Adrenal gland (tissue), 12 donors: ENCODE data around the gene PNPLA8. TPM values are rescaled to one million over a fixed set of nuclear protein-coding genes. Genes with fewer than 3 reads are reported as not detected.

ENCODE experiments used
- DNase-seq, 7 donors: peaks; one replicate each; pipeline ENCODE4 v3.0.0-alpha.2; 2019 to 2020
- H3K27ac ChIP-seq, 5 donors: fragments of 200-600 bp; sonication (generic) in 4 of 5; 1 replicate in 3 of 5; 2 replicates in 2 of 5; pipeline versions ENCODE4 v1.5.1 to v1.8.0; 2016 to 2020; ENCODE audit warnings: mild to moderate bottlenecking in 1 of 5
- H3K27me3 ChIP-seq: fragments of 200-600 bp; 2 replicates; pipeline ENCODE4 v1.8.0; 2021
- H3K36me3 ChIP-seq, 2 donors: fragments of 200-600 bp; replicated peaks in 1 of 2; 1 replicate in 1 of 2; 2 replicates in 1 of 2; pipeline versions ENCODE4 v1.5.1 to v1.8.0; 2018 to 2022
- H3K4me1 ChIP-seq, 2 donors: fragments of 200-600 bp; replicated peaks in 1 of 2; 1 replicate in 1 of 2; 2 replicates in 1 of 2; pipeline versions ENCODE4 v1.5.1 to v1.8.0; 2018 to 2021
- H3K4me3 ChIP-seq, 4 donors: fragments of 200-600 bp; sonication (generic) in 3 of 4; one replicate each; pipeline ENCODE4 v1.5.1; 2016 to 2018
- H3K9me3 ChIP-seq, 3 donors: fragments of 200-600 bp; sonication (generic) in 1 of 3; replicated peaks in 1 of 3; 1 replicate in 2 of 3; 2 replicates in 1 of 3; pipeline versions ENCODE4 v1.5.1 to v1.8.0; 2016 to 2021
- CTCF ChIP-seq, 6 experiments: fragments of 450-650 bp in 4 of 6; fragments of 200-600 bp in 2 of 6; sonication (generic) in 1 of 6; IDR thresholded peaks; 1 replicate in 5 of 6; 2 replicates in 1 of 6; pipeline versions ENCODE4 v1.5.1 to v1.8.0; 2016 to 2021; ENCODE audit warnings: antibody characterized with exemption in 6 of 6, mild to moderate bottlenecking in 2 of 6, moderate library complexity in 1 of 6
- POLR2A ChIP-seq, 2 donors: fragments of 450-650 bp; IDR thresholded peaks; one replicate each; pipeline ENCODE4 v1.6.1; 2017; ENCODE audit warnings: antibody characterized with exemption in 2 of 2, mild to moderate bottlenecking in 2 of 2, moderate library complexity in 1 of 2
- WGBS, 4 donors: extraction: QIAGEN DNeasy Blood & Tissue Kit in 2 of 4; methylation state at CpG; one replicate each; pipeline versions ENCODE4 v1.1.5 to v1.1.7; 2013 to 2017; 5-methylcytosine and 5-hydroxymethylcytosine counted together
- intact Hi-C, 2 donors: fragments of 100-400 bp; cut with DNase I; formaldehyde crosslinking; loops; one replicate each; pipeline versions ENCODE4 v1.14.1 to v1.15.0; 2022 to 2023
- polyA plus RNA-seq, 3 donors: library from polyadenylated mRNA; stranded (reverse); fragments of 200-250 nt in 2 of 3; fragments of 350-450 nt in 1 of 3; fragmentation: Illumina TruSeq in 1 of 3; extraction: RNeasy Lipid Tissue Mini Kit (QIAGEN cat#74804) in 1 of 3; gene quantifications; one replicate each; pipeline ENCODE4 v1.2.3, GENCODE V29; 2013 to 2014
- total RNA-seq, 9 donors: library from RNA; depleted of rRNA in 4 of 9; stranded (reverse); fragments of >200 nt in 4 of 9; fragments of 120-200 nt in 1 of 9; fragmentation: NEBNext Ultra II Directional in 1 of 9; extraction: Animal tissue kit (Norgen Biotek cat#: 25700) in 1 of 9; gene quantifications; one replicate each; pipeline versions ENCODE4 v1.1.0 to v1.2.4, GENCODE V29; 2013 to 2023
- donor health status: healthy with polysubstance abuse.
- donor health status: Bipolar disorder and iron deficiency.
- donor health status: DM: yes; HTN: yes; CAD: no.
- donor health status: DM: no; HTN: no; CAD: no.
- donor health status: DM: no; HTN: no; CAD: no.
- donor health status: DM: yes; HTN: yes; CAD: no.

PNPLA8 gene
- total and polyA plus RNA-seq, 12 donors, result 17.9 to 131 (median 50.5) TPM

- no peaks in the 10 kb centered on the region for H3K36me3 ChIP-seq
- no peaks in the 10 kb centered on the region for H3K27me3 ChIP-seq
- H3K4me1 ChIP-seq, result peaks cover 15 to 47% of the 10 kb centered on the region in 2 donors
- 45 to 54% (median 50%) methylated on average over 2 of the region's 2 CpGs for WGBS, 4 donors
- no peak for DNase-seq
- H3K4me3 ChIP-seq, result no peak overlapping the region
- no peaks in the 10 kb centered on the region for H3K9me3 ChIP-seq
- intact Hi-C loops, result loop anchor here in 1 of 2 donors (10.0 kb wide), 1 partner anchor 268 kb away; no protein-coding TSS in a partner anchor
- H3K27ac ChIP-seq, result peak overlapping the region in 1 of 5 donors; percentile 9
- TF ChIP-seq POLR2A (IDR thresholded peaks at IDR 0.05), result no peak
- TF ChIP-seq CTCF (IDR thresholded peaks at IDR 0.05), result peak; percentile 13 to 51 (median 39)
Measured at GRCh38 chr7:108452707-108453106, 73.2 kb downstream of the PNPLA8 start.

DNA sequence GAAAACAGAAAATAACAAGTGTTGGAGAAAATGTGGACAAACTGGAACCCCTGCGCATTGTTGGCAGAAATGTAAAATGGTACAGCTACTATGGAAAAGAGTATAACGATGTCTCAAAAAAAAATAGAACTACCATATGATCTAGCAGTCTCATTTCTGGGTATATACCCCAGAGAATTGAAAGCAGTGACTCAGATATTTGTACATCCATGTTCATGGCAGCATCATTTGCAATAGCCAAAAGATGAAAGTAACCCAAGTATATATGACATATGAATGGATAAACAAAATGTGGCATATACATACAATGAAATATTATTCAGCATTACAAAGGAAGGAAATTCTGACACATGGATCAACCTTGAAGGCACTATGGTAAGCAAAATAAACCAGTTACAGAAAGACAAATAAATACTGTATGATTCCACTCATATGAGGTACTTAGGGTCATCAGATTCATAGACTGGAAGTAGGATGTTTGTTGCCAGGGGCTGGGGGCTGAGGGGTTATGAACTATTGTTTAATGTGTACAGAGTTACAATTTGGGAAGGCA, 74.6 kb downstream of the PNPLA8 start:
- 93 to 96% (median 95%) methylated on average over 2 of the region's 2 CpGs for WGBS, 4 donors
- H3K9me3 ChIP-seq, result no peaks in the 10 kb centered on the region
- intact Hi-C loops, result loop anchor here in 1 of 2 donors (10.0 kb wide), 1 partner anchor 267 kb away; no protein-coding TSS in a partner anchor
- H3K4me1 ChIP-seq, result peaks cover 15 to 47% of the 10 kb centered on the region in 2 donors
- no peaks in the 10 kb centered on the region for H3K36me3 ChIP-seq
- H3K4me3 ChIP-seq, result no peak overlapping the region
- no peak overlapping the region for H3K27ac ChIP-seq
- TF ChIP-seq POLR2A (IDR thresholded peaks at IDR 0.05) (no peak), CTCF (IDR thresholded peaks at IDR 0.05) (no peak)
- no peaks in the 10 kb centered on the region for H3K27me3 ChIP-seq
- DNase-seq, result no peak

GRCh38 chr7:108450160-108450559, 75.8 kb downstream of the PNPLA8 start:
- Histone ChIP-seq H3K36me3 (no peaks in the 10 kb centered on the region), H3K27me3 (no peaks in the 10 kb centered on the region), H3K4me1 (peaks cover 15 to 58% of the 10 kb centered on the region in 2 donors), H3K4me3 (no peak overlapping the region), H3K9me3 (no peaks in the 10 kb centered on the region), H3K27ac (no peak overlapping the region)
- WGBS, 4 donors, result 64 to 77% (median 70%) methylated on average over 1 of the region's 1 CpG
- intact Hi-C loops, result loop anchor here in 1 of 2 donors (10.0 kb wide), 1 partner anchor 265 kb away; no protein-coding TSS in a partner anchor
- no peak for TF ChIP-seq POLR2A (IDR thresholded peaks at IDR 0.05)
- TF ChIP-seq CTCF (IDR thresholded peaks at IDR 0.05), result no peak
- DNase-seq, result no peak

- no peak for TF ChIP-seq POLR2A (IDR thresholded peaks at IDR 0.05)
- TF ChIP-seq CTCF (IDR thresholded peaks at IDR 0.05), result no peak
- Histone ChIP-seq H3K4me3 (no peak overlapping the region), H3K27me3 (no peaks in the 10 kb centered on the region), H3K9me3 (no peaks in the 10 kb centered on the region), H3K4me1 (peaks cover 15 to 60% of the 10 kb centered on the region in 2 donors), H3K36me3 (no peaks in the 10 kb centered on the region), H3K27ac (peak overlapping the region in 1 of 5 donors; percentile 15)
- intact Hi-C loops, result no loop called here
- DNase-seq, result no peak
Measured at GRCh38 chr7:108449521-108449920, 76.4 kb downstream of the PNPLA8 start.
